Keratinocyte (primary cell): ENCODE data around the gene SIK2. TPM values are rescaled to one million over a fixed set of nuclear protein-coding genes. Genes with fewer than 3 reads are reported as not detected.
"Not testable (repeated sequence)": the region's sequence is repeated elsewhere in the genome, so short reads cannot be mapped to it uniquely, and the experiment has no call there.

ENCODE experiments used
- DNase-seq: peaks from one replicate; pipeline ENCODE4 v3.0.0-alpha.2; 2011; ENCODE audit warnings: low read depth, missing footprints, low spot score
- FAIRE-seq: peaks from 2 replicates; lab custom pipeline; 2011; peaks lifted over from hg19 to GRCh38; lab: Jason Lieb, UNC
- H2AFZ ChIP-seq: 2 replicates; pipeline ENCODE4 v1.6.0; 2012; ENCODE audit warnings: low read length, control low read depth, inconsistent platforms; ENCODE audit not compliant: control insufficient read depth
- H3K27ac ChIP-seq: 2 replicates; pipeline ENCODE4 v1.5.1; 2011; ENCODE audit warnings: low read length; ENCODE audit not compliant: control insufficient read depth, insufficient read depth
- H3K27me3 ChIP-seq: 3 replicates; pipeline ENCODE4 v1.6.0; 2011; ENCODE audit warnings: low read length; ENCODE audit not compliant: control insufficient read depth, insufficient read depth; ENCODE audit errors: extremely low read depth
- H3K36me3 ChIP-seq, 2 experiments: 2 replicates in 1 of 2; 3 replicates in 1 of 2; pipeline ENCODE4 v1.5.1; 2011; ENCODE audit warnings: low read length in 2 of 2, mild to moderate bottlenecking in 1 of 2; ENCODE audit not compliant: control insufficient read depth in 2 of 2, insufficient read depth in 2 of 2; ENCODE audit errors: extremely low read depth in 1 of 2
- H3K4me1 ChIP-seq: 3 replicates; pipeline ENCODE4 v1.5.1; 2011; ENCODE audit warnings: low read length; ENCODE audit not compliant: control insufficient read depth, insufficient read depth; ENCODE audit errors: extremely low read depth
- H3K4me2 ChIP-seq: 3 replicates; pipeline ENCODE4 v1.6.0; 2011; ENCODE audit warnings: low read depth, low read length; ENCODE audit not compliant: control insufficient read depth, insufficient read depth; ENCODE audit errors: extremely low read depth
- H3K4me3 ChIP-seq, 3 experiments: fragments of 200-600 bp in 1 of 3; sonication (generic) in 1 of 3; 2 replicates in 2 of 3; 3 replicates in 1 of 3; pipeline ENCODE4 v1.5.1; 2011 to 2016; ENCODE audit warnings: low read length in 3 of 3, mild to moderate bottlenecking in 3 of 3, control low read depth in 2 of 3, inconsistent platforms in 1 of 3, low read depth in 1 of 3, mixed read lengths in 1 of 3, mixed run types in 1 of 3, moderate library complexity in 1 of 3; ENCODE audit not compliant: control insufficient read depth in 2 of 3, insufficient read depth in 2 of 3; ENCODE audit errors: extremely low read depth in 1 of 3
- H3K79me2 ChIP-seq: 2 replicates; pipeline ENCODE4 v1.6.0; 2012; ENCODE audit warnings: low read length; ENCODE audit not compliant: control insufficient read depth, insufficient read depth
- H3K9ac ChIP-seq: 3 replicates; pipeline ENCODE4 v1.6.0; 2011; ENCODE audit warnings: low read length; ENCODE audit not compliant: control insufficient read depth, insufficient read depth; ENCODE audit errors: extremely low read depth
- H3K9me1 ChIP-seq: 3 replicates; pipeline ENCODE4 v1.6.0; 2011; ENCODE audit warnings: low read length; ENCODE audit not compliant: control insufficient read depth, insufficient read depth; ENCODE audit errors: extremely low read depth
- H3K9me3 ChIP-seq: 2 replicates; pipeline ENCODE4 v1.5.1; 2012; ENCODE audit warnings: low read depth, low read length; ENCODE audit not compliant: control insufficient read depth
- H4K20me1 ChIP-seq: 3 replicates; pipeline ENCODE4 v1.6.0; 2011; ENCODE audit warnings: low read length; ENCODE audit not compliant: control insufficient read depth, insufficient read depth; ENCODE audit errors: extremely low read depth
- CTCF ChIP-seq, 3 experiments: IDR thresholded peaks in 1 of 3; conservative IDR thresholded peaks in 1 of 3; optimal IDR thresholded peaks in 1 of 3; 2 replicates in 2 of 3; 3 replicates in 1 of 3; pipeline versions ENCODE3 to v1.5.1; 2011; ENCODE audit warnings: low read length in 3 of 3, mild to moderate bottlenecking in 3 of 3, moderate library complexity in 2 of 3, control low read depth in 1 of 3, inconsistent platforms in 1 of 3; ENCODE audit not compliant: insufficient read depth in 2 of 3; ENCODE audit errors: extremely low read depth in 1 of 3
- EZH2 ChIP-seq: IDR thresholded peaks from one replicate; pipeline ENCODE4 v1.6.1; 2012; ENCODE audit warnings: inconsistent platforms, mild to moderate bottlenecking, low read length, moderate library complexity
- dilution Hi-C: fragments of 300-500 bp; cut with MboI; formaldehyde crosslinking; loops from one replicate; pipeline ENCODE4 v1.7.0; 2020; ENCODE audit warnings: low sequenced_read_pairs; ENCODE audit not compliant: extremely low pct_ligation_motif_present
- polyA plus RNA-seq, 5 experiments: library from polyadenylated mRNA; depleted of rRNA in 3 of 5; stranded (reverse) in 3 of 5; stranded (forward) in 1 of 5; unstranded in 1 of 5; fragments of >200 nt; gene quantifications; 1 replicate in 1 of 5; 2 replicates in 3 of 5; 3 replicates in 1 of 5; pipeline versions ENCODE4 v1.2.1 to v1.2.3, GENCODE V29; 2011 to 2012; ENCODE audit warnings: missing spikeins in 2 of 5, low read depth in 1 of 5, low replicate concordance in 1 of 5

SIK2 gene
- polyA plus RNA-seq, 1 donor (not counting 4 experiments of a cell fraction or from before 2014, with no cell fraction given) = 10.0 TPM

- H3K9me1 ChIP-seq = no peaks in the 10 kb centered on the region
- no peaks in the 10 kb centered on the region for H4K20me1 ChIP-seq
- H3K4me3 ChIP-seq = no peak overlapping the region
- H3K27ac ChIP-seq = no peak overlapping the region
- H3K4me2 ChIP-seq = no peak overlapping the region
- H3K79me2 ChIP-seq = no peaks in the 10 kb centered on the region
- H3K4me1 ChIP-seq = peaks cover 13% of the 10 kb centered on the region
- H3K36me3 ChIP-seq = peaks cover 4 to 6% of the 10 kb centered on the region in 2 experiments
- FAIRE-seq (no peak), DNase-seq (no peak)
- H2AFZ ChIP-seq = no peak overlapping the region
- no peaks in the 10 kb centered on the region for H3K27me3 ChIP-seq
- TF ChIP-seq CTCF (optimal IDR thresholded peaks at IDR 0.05 in 1 of 3, IDR thresholded peaks at IDR 0.05 in 1 of 3, conservative IDR thresholded peaks at IDR 0.05 in 1 of 3; ENCODE audit: extremely low read depth in 1 of 3, insufficient read depth in 2 of 3, low read length in 3 of 3) (no peak), EZH2 (no peak)
- H3K9ac ChIP-seq = no peak overlapping the region
- H3K9me3 ChIP-seq = no peaks in the 10 kb centered on the region
- dilution Hi-C loops = no loop called here
These were observed 112.3 kb downstream of the SIK2 start for GRCh38 chr11:111714522-111714921.

GRCh38 chr11:111715142-111715816 lies 113.0 kb downstream of the SIK2 start:
- no peaks in the 10 kb centered on the region for H3K9me3 ChIP-seq
- DNase-seq (no peak), FAIRE-seq (no peak)
- H3K9ac ChIP-seq = no peak overlapping the region
- peaks cover 11 to 12% of the 10 kb centered on the region in 2 experiments for H3K36me3 ChIP-seq
- H3K9me1 ChIP-seq = no peaks in the 10 kb centered on the region
- H3K4me2 ChIP-seq = no peak overlapping the region
- no peak overlapping the region for H3K4me3 ChIP-seq
- no peaks in the 10 kb centered on the region for H3K27me3 ChIP-seq
- TF ChIP-seq EZH2 (no peak), CTCF (optimal IDR thresholded peaks at IDR 0.05 in 1 of 3, IDR thresholded peaks at IDR 0.05 in 1 of 3, conservative IDR thresholded peaks at IDR 0.05 in 1 of 3; ENCODE audit: extremely low read depth in 1 of 3, insufficient read depth in 2 of 3, low read length in 3 of 3) (no peak)
- H3K4me1 ChIP-seq = peaks cover 16% of the 10 kb centered on the region
- H3K27ac ChIP-seq = no peak overlapping the region
- no peaks in the 10 kb centered on the region for H3K79me2 ChIP-seq
- H4K20me1 ChIP-seq = no peaks in the 10 kb centered on the region
- no peak overlapping the region for H2AFZ ChIP-seq
- dilution Hi-C loops = no loop called here

- not testable (repeated sequence) for H3K27me3 ChIP-seq, FAIRE-seq
These were observed 115.4 kb downstream of the SIK2 start for GRCh38 chr11:111717660-111718059.

More at GRCh38 chr11:111717660-111718059, 115.4 kb downstream of the SIK2 start:
- H3K9me3 ChIP-seq, H4K20me1 ChIP-seq, H3K79me2 ChIP-seq, H3K4me2 ChIP-seq, DNase-seq, H2AFZ ChIP-seq, H3K9ac ChIP-seq, H3K27ac ChIP-seq, H3K9me1 ChIP-seq, dilution Hi-C loops, H3K4me3 ChIP-seq: not testable (repeated sequence)
- peaks cover 19 to 29% of the 10 kb centered on the region in 2 experiments for H3K36me3 ChIP-seq
- peaks cover 16% of the 10 kb centered on the region for H3K4me1 ChIP-seq
